ENCODE results near the gene SHISA7.

The SHISA7 gene

GRCh38 chr19:55440411-55441105, 2.5 kb downstream of the SHISA7 start:
- no peak for DNase-seq (ENCODE audit: low read depth, low spot score)
- no peak overlapping the region for H3K4me3 ChIP-seq (ENCODE audit: low read depth, low read length)
- no peak for TF ChIP-seq CTCF (IDR thresholded peaks at IDR 0.05; ENCODE audit: insufficient read depth, low read length, missing control alignments)
- ChIA-PET CTCF (no interaction called here), POLR2A (no interaction called here)

GRCh38 chr19:55439052-55439451, 4.0 kb downstream of the SHISA7 start:
- ChIA-PET CTCF (interaction anchor here (0.7 to 0.8 kb wide), 2 partner anchors 15 to 21 kb away, joined by 3 to 4 read pairs; no protein-coding TSS in a partner anchor), POLR2A (no interaction called here)
- TF ChIP-seq CTCF (IDR thresholded peaks at IDR 0.05; ENCODE audit: insufficient read depth, low read length, missing control alignments) = no peak
- no peak for DNase-seq (ENCODE audit: low read depth, low spot score)
- H3K4me3 ChIP-seq (ENCODE audit: low read depth, low read length) = no peak overlapping the region

DNA sequence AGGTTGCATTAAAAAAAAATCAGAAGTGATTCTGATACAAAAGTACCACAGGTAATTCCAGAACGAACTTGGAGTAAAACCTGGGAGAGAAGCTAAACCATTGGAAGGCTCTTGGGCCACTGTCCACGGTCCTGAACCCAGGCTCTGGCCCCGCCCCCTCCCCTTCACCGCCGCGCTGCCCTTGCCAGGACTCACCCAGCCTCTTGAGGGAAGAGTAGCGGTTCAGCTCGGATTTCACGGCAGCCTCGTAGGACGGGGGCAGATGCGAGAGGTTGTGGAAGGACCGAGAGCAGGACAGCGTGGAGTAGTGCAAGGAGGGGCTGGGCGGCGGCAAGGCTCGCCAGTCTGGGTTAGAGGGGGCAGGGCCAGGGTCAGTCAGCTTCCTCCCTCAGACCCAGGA, 5.7 kb downstream of the SHISA7 start:
- TF ChIP-seq CTCF (IDR thresholded peaks at IDR 0.05; ENCODE audit: insufficient read depth, low read length, missing control alignments) = no peak
- POLR2A ChIA-PET = interaction anchor here (1.2 kb wide), 1 partner anchor 30 kb away, joined by 6 read pairs; the partner anchor contains the start of gene UBE2S
- no peak overlapping the region for H3K4me3 ChIP-seq (ENCODE audit: low read depth, low read length)
- no peak for DNase-seq (ENCODE audit: low read depth, low spot score)
- CTCF ChIA-PET = interaction anchor here (0.7 to 1.5 kb wide), 7 partner anchors 8 to 295 kb away, joined by 3 to 8 read pairs (median 4); no protein-coding TSS in a partner anchor

DNA sequence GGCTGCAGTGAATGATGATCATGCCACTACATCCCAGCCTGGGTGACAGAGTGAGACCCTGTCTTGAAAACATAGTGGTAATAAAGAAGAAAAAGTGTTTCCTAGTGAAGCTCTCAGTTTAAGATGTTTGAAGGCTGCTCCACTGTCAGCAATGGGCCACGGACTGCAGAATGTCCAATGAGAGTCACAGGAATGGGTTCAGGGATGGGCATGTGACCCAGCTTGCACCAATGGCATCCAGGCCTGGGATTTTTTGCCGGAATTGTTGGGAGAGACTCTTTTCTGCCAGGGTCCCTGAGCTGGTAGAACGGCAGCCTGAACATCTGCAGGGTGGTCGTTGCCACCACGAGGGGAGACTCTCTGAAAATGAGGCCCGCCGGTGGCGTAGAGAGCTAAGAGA, 6.3 kb downstream of the SHISA7 start:
- ChIA-PET POLR2A (interaction anchor here (1.2 kb wide), 1 partner anchor 29 kb away, joined by 6 read pairs; the partner anchor contains the start of gene UBE2S), CTCF (interaction anchor here (0.9 to 1.5 kb wide), 7 partner anchors 9 to 294 kb away, joined by 3 to 8 read pairs (median 5); no protein-coding TSS in a partner anchor)
- TF ChIP-seq CTCF (IDR thresholded peaks at IDR 0.05; ENCODE audit: insufficient read depth, low read length, missing control alignments) = no peak
- no peak for DNase-seq (ENCODE audit: low read depth, low spot score)
- no peak overlapping the region for H3K4me3 ChIP-seq (ENCODE audit: low read depth, low read length)

DNA sequence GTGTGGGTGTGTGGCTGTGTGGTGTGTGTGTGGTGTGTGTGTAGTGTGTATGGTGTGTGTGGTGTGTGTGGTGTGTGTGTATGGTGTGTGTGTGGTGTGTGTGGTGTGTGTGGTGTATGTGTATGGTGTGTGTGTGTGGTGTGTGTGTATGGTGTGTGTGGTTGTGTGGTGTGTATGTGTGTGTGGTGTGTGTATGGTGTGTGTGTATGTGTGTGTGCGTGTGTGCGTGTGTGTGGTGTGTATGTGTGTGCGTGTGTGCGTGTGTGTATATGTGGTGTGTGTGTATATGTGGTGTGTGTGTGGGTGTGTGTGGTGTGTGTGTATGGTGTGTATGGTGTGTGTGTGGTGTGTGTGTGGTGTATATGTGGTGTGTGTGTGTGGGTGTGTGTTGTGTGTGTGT, 8.1 kb downstream of the SHISA7 start:
- no peak for TF ChIP-seq CTCF (IDR thresholded peaks at IDR 0.05; ENCODE audit: insufficient read depth, low read length, missing control alignments)
- CTCF ChIA-PET = no interaction called here
- DNase-seq (ENCODE audit: low read depth, low spot score) = no peak
- POLR2A ChIA-PET = no interaction called here
- no peak overlapping the region for H3K4me3 ChIP-seq (ENCODE audit: low read depth, low read length)

DNA sequence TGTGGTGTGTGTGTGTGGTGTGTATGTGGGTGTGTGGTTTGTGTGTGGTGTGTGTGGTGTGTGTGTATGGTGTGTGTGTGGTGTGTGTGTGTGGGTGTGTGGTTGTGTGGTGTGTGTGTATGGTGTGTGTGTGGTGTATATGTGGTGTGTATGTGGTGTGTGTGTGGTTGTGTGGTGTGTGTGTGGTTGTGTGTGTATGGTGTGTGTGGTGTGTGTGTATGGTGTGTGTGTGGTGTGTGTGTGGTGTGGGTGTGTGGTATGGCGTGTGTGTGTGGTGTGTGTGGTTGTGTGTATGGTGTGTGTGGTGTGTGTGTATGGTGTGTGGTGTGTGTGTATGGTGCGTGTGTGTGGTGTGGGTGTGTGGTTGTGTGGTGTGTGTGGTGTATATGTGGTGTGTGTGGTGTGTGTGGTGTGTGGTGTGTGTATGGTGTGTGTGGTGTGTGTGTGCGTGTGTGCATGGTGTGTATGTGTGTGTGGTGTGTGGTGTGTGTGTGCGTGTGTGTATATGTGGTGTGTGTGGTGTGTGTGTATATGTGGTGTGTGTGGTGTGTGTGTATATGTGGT, 8.7 kb downstream of the SHISA7 start:
- TF ChIP-seq CTCF (IDR thresholded peaks at IDR 0.05; ENCODE audit: insufficient read depth, low read length, missing control alignments) = no peak
- H3K4me3 ChIP-seq (ENCODE audit: low read depth, low read length) = no peak overlapping the region
- ChIA-PET POLR2A (no interaction called here), CTCF (no interaction called here)
- DNase-seq (ENCODE audit: low read depth, low spot score) = no peak
